Measurements from ENCODE around the gene ADAM10. TPM values are rescaled to one million over a fixed set of nuclear protein-coding genes. Genes with fewer than 3 reads are reported as not detected.

Gene ADAM10
- total and polyA plus RNA-seq, 8 donors = 5.8 to 159 (median 17.2) TPM

- no peak overlapping the region for H3K4me3 ChIP-seq
- intact Hi-C loops (cut with DNase I; ENCODE audit: low total_unique reads) = no loop called here
- TF ChIP-seq CTCF (IDR thresholded peaks at IDR 0.05) (no peak), POLR2AphosphoS5 (IDR thresholded peaks at IDR 0.05) (no peak), EP300 (IDR thresholded peaks at IDR 0.05) (no peak), POLR2A (IDR thresholded peaks at IDR 0.05) (no peak)
- peaks cover 0 to 40% (median 35%) of the 10 kb centered on the region in 4 donors for H3K36me3 ChIP-seq
- no peaks in the 10 kb centered on the region for H3K9me3 ChIP-seq
- no peak for DNase-seq
- H3K27me3 ChIP-seq = no peaks in the 10 kb centered on the region
- H3K27ac ChIP-seq = no peak overlapping the region
- H3K4me1 ChIP-seq = peaks cover 0 to 13% (median 3%) of the 10 kb centered on the region in 4 donors
- WGBS, 5 donors = 93 to 99% (median 96%) methylated on average over 2 of the region's 2 CpGs
These were observed 83.8 kb downstream of the ADAM10 start for GRCh38 chr15:58665672-58666071.

- no peak for TF ChIP-seq POLR2AphosphoS5 (IDR thresholded peaks at IDR 0.05)
- no peak for TF ChIP-seq CTCF (IDR thresholded peaks at IDR 0.05)
- no peak for TF ChIP-seq EP300 (IDR thresholded peaks at IDR 0.05)
- TF ChIP-seq POLR2A (IDR thresholded peaks at IDR 0.05) = no peak
- intact Hi-C loops (cut with DNase I; ENCODE audit: low total_unique reads) = no loop called here
- H3K36me3 ChIP-seq = peaks cover 0 to 10% (median 9%) of the 10 kb centered on the region in 4 donors
- no peaks in the 10 kb centered on the region for H3K4me1 ChIP-seq
- H3K4me3 ChIP-seq = no peak overlapping the region
- no peaks in the 10 kb centered on the region for H3K27me3 ChIP-seq
- no peaks in the 10 kb centered on the region for H3K9me3 ChIP-seq
- DNase-seq = no peak
- no peak overlapping the region for H3K27ac ChIP-seq
These were observed 99.4 kb downstream of the ADAM10 start for GRCh38 chr15:58650102-58650501.

- DNase-seq = no peak
- H3K9me3 ChIP-seq = no peaks in the 10 kb centered on the region
- H3K4me1 ChIP-seq = no peaks in the 10 kb centered on the region
- no peak overlapping the region for H3K4me3 ChIP-seq
- 95 to 99% (median 98%) methylated on average over 2 of the region's 2 CpGs for WGBS, 5 donors
- H3K27me3 ChIP-seq = no peaks in the 10 kb centered on the region
- no peak for TF ChIP-seq EP300 (IDR thresholded peaks at IDR 0.05)
- TF ChIP-seq POLR2AphosphoS5 (IDR thresholded peaks at IDR 0.05) = no peak
- no peak for TF ChIP-seq POLR2A (IDR thresholded peaks at IDR 0.05)
- no peak for TF ChIP-seq CTCF (IDR thresholded peaks at IDR 0.05)
- H3K36me3 ChIP-seq = peaks cover 0 to under 1% (median under 1%) of the 10 kb centered on the region in 4 donors
- intact Hi-C loops (cut with DNase I; ENCODE audit: low total_unique reads) = no loop called here
- H3K27ac ChIP-seq = no peak overlapping the region
These were observed 100.3 kb downstream of the ADAM10 start for GRCh38 chr15:58649175-58649574.

GRCh38 chr15:58643996-58644395, 105.5 kb downstream of the ADAM10 start:
- 80 to 84% (median 82%) methylated on average over 5 of the region's 5 CpGs for WGBS, 5 donors

More at GRCh38 chr15:58643996-58644395, 105.5 kb downstream of the ADAM10 start:
- DNase-seq = no peak
- peaks cover 0 to 38% (median 33%) of the 10 kb centered on the region in 4 donors for H3K36me3 ChIP-seq
- no peaks in the 10 kb centered on the region for H3K27me3 ChIP-seq
- intact Hi-C loops (cut with DNase I; ENCODE audit: low total_unique reads) = no loop called here
- no peak overlapping the region for H3K4me3 ChIP-seq
- no peaks in the 10 kb centered on the region for H3K4me1 ChIP-seq
- no peak for TF ChIP-seq CTCF (IDR thresholded peaks at IDR 0.05)
- no peak for TF ChIP-seq EP300 (IDR thresholded peaks at IDR 0.05)
- no peak for TF ChIP-seq POLR2A (IDR thresholded peaks at IDR 0.05)
- no peak for TF ChIP-seq POLR2AphosphoS5 (IDR thresholded peaks at IDR 0.05)
- H3K27ac ChIP-seq = no peak overlapping the region
- no peaks in the 10 kb centered on the region for H3K9me3 ChIP-seq

Measured in stomach (tissue), 9 donors.